Skin of body (tissue), 2 donors: ENCODE data around the gene APRT. TPM values are rescaled to one million over a fixed set of nuclear protein-coding genes. Genes with fewer than 3 reads are reported as not detected.
"Not testable (repeated sequence)": the region's sequence is repeated elsewhere in the genome, so short reads cannot be mapped to it uniquely, and the experiment has no call there.

Experiments used
- DNase-seq: peaks from one replicate; lab custom pipeline; 2025; lab: John Stamatoyannopoulos, UW
- total RNA-seq: library from RNA; depleted of rRNA; stranded (reverse); fragments of >200 nt; gene quantifications from one replicate; pipeline ENCODE4 v1.2.3, GENCODE V29; 2014

APRT gene
- total RNA-seq, 1 donor from 2014 or later: 31.4 TPM

DNA sequence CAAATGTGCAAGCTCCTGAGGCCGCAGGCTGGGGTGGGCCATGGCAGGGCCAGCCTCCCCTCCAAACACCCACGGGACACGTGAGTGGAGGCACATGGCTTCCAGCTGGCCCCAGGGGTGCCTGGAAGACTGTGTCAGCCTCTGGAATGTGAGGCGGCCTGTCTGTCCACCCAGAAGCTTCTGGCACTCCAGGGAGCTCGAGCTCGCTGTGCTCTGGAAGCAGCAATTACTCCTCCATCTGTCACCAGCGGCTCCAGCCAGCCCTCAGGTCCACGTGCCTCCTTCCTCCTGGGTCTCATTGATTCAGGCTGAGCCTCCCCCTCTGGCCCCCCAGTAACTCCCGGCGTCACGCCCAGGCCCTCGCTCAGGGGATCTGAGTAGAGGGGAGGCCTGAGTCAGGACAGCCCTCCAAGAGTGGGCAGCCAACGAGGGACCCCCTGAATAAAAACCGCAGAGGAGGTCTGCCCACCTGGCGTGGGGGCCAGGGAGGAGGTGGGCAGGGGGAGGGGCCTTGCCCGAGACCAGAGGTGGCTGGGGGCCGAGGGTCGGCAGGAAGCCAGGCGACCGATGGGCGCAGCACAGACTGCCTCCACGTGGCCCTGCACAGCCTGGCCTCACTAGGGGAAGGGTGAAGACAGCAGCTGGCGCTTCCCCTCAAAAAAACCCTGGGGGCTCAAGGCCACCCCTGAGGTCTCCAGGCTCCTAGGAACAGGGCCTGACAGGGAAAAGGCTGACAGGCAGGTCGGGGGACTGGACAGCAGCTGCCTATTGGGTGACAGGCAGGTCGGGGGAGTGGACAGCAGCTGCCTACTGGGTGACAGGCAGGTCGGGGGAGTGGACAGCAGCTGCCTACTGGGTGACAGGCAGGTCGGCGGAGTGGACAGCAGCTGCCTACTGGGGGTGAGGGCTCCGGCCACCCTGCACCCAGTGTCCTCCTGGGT, 38.6 kb downstream of the APRT start:
- peak; percentile 51 for DNase-seq

DNA sequence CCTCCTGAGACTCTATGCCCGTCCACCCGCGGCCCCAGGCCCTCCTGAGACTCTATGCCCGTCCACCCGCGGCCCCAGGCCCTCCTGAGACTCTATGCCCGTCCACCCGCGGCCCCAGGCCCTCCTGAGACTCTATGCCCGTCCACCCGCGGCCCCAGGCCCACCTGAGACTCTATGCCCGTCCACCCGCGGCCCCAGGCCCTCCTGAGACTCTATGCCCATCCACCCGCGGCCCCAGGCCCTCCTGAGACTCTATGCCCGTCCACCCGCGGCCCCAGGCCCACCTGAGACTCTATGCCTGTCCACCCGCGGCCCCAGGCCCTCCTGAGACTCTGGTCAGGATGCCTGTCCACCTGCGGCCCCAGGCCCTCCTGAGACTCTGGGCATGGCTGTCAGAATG, 39.9 kb downstream of the APRT start:
- DNase-seq: not testable (repeated sequence)

DNA sequence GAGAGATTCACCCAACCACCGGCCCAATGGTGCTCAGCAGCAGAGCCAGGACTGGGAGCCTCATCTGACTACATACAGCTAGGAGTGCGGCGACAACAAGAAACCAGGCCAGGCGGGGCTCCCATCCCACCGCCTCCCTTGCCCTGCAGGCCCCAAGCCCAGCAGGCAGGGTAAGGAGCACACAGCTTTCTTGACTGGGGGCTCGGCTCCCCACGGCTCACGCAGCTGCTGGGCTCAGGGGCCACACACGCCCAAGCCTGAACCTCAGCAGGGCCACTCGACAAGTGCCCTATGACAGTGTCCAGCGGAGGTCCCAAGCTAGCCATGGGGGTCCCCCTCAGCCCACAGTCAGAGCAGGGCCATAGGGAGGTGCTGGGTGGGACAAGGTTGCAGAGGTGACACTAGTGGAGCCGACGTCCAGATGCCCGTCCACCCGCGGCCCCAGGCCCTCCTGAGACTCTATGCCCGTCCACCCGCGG, 40.4 kb downstream of the APRT start:
- DNase-seq: no peak

DNA sequence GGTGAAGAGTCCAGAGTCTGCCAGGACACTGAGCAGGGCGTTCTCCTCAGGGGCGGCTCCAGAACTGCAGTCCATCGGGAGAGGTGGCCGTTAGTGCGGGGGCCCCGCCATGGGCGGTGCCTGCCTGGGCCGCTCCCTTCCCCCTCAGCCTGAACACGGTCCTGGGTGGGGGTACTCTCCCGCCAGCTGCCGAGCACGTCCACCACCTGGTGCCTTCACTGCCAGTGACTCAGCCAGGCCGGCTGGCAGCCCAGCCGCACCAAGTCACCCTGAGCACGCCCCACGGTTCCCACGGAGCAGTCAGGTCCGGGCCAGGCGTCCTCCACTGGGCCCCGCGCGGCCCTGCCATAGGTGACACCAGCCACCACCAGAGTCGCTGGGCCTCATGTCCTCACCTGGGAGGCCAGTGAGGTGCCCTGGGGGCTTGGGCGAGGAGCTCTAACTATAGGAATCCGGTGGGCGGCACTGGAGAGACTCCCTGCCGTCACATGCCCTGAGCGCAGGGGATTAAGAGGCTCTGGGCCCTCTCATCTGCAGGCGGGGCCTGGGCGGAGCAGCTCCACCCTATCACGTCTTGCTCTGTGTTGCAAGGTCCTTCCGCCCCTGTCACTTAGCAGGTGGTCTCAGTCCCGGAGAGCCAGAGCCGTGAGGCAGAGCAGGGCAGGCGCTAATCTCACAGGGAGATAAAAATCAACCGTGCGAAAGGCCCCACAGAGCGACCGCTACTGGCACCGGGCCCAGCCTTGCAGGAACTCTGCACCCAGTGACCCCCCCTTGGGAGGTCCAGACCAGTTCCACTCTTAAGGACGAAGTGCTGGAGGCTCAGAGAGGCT, 41.1 kb downstream of the APRT start:
- DNase-seq: peak; percentile 43

DNA sequence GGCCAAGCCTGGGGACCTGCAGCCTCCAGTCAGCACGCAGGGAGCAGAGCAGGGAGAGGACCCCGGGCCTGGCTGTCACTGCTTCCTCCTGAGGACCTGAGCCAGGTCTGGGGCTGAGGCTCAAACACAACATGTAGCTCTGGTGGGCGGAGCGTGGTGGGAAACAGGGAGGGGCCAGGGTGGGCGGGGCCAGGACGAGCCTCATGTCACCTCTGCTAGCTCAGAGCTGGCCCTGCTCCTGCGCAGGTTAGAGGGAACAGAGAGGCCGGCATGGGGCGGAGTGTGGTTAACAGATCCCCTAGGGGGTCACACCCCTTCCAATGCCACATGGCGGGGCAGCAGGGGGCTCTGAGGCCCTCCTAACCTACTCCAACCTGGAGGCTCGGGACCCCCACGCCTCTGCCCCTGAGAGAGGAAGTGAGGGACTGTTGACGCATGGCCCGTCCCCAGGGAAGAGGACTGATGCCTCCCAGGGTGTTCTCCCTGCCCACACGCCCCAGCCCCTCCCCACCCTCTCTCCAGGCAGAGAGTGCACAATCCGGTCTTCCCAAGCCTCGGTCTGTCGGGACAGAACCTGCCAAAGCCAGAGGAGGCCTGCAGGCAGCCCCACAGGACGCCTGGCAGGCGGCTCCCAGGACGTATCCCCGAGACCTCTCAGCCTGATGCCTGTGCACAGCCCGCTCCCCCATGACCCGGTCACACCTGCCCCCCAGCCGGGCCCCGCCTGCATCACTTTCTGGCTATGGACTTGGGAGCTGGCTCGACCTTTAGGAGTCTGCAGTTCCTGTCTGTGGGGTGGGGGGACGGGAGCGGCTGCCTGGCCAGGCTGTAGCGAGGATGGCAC, 41.9 kb downstream of the APRT start:
- no peak for DNase-seq

DNA sequence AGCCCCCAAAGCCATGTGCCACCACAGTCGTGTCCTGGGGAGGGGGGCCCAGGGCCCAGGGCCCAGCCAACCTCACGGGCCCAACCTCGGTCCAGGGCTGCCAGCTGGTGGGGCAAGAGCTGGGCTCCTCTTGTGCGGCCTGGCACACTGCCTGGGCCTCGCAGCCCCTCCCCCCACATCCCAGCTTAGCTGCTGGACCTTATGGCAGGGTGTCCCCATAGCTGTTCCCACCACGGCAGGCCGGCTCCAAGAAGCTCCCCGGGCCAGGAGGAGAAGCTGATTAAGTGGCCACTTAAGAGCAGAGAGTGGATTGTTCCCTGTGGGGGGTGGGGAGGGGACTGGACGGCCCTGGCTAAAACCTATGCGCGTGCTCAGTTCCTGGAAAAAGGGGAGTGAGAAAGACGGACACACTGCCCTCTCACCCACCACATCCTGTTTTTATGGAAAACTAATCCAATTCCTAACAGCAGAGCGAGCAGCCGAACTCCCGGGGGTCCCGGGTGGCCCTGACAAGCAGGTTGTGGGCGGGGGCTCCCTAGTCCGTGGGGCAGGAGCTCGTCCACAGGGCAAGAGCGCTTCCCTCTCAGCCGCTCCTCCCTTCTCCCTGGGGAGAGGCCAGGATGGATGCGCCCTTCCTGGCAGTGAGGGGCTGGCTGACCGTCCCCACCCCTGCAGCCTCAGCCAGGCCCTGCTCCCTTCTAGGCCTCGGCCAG, 43.5 kb downstream of the APRT start:
- DNase-seq: no peak

DNA sequence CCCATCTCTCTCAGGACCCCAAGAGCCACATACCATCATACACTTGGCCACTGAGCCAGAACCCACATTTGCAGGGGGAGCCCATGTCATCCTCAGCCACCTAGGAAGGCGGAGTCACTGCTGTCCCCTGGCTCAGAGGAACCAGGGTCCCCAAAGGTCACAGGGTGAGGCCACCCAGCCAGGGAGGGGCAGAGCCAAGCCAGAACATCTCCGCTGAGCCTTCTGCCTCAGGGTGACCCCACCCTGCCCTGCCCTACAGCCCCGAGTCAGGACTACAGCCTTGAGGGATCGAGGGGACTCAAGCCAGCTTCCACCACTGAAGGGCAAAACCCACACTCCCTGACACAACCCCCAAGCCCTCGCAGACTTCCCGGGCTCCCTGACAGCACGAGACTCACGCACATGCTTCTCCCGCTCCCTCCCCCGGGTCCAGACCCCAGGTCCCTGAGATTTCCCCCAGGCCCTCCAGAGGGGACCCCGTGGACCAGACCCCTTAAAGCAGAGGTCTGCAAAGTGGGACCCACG, 44.1 kb downstream of the APRT start:
- DNase-seq: no peak

DNA sequence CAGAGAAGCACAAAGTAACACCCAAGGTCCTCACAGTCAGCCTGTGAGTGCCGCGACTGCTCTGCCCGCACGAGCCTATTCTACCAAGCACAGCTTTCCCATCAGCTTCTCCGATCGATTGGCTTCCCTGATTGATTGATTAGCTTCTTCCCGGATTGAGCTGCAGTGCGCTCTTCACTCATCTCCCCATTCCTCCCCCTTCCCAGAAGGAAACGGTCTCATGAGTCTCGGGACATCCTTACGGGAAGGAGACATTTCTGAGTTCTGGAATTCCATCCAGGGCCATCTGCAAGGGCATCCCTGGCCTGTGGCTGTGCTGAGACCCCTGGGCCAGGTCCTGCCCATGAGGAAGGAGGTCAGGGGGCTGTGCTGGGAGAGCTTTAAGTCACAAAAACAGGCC, 44.8 kb downstream of the APRT start:
- DNase-seq: no peak

DNA sequence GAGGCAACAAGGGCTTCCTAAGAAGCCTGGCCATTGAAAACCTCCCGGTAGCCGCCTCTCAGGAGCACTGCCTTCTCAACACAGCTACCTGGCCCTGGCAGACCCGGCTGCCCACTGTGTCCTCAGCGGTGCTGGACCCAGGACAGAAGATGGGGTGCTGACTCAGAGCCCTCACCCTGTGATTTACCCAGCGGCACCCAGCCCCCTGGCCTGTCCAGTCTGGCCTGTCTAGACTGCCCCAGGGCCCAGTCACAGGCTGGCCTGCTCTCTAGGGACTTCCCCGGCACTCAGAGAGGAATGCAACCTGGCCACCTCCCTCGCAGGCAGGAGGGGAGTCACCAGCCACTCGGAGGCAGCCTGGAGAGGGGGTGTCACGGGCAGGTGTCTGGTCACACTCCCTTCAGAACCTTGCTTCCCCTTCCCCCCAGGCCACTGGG, 46.8 kb downstream of the APRT start:
- no peak for DNase-seq

DNA sequence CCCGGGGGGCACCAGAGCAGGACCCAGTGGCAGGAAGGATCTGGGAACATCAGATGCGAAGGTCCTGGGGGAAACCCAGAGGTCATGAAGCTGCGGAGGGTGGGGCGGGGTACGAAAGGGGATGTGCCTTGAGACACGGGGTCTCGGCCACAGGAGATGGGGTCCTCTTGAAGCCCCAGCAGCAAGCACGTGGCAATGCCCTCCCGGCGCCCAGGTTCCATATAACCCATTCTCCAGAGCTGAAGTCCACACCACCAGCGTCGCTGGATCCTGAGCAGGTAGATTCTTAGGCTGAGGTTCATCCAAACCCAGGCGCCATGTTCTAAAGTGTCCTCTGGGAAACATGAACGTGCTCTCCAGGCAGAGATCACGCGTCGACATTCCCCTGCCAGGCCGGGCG, 47.6 kb downstream of the APRT start:
- no peak for DNase-seq

DNA sequence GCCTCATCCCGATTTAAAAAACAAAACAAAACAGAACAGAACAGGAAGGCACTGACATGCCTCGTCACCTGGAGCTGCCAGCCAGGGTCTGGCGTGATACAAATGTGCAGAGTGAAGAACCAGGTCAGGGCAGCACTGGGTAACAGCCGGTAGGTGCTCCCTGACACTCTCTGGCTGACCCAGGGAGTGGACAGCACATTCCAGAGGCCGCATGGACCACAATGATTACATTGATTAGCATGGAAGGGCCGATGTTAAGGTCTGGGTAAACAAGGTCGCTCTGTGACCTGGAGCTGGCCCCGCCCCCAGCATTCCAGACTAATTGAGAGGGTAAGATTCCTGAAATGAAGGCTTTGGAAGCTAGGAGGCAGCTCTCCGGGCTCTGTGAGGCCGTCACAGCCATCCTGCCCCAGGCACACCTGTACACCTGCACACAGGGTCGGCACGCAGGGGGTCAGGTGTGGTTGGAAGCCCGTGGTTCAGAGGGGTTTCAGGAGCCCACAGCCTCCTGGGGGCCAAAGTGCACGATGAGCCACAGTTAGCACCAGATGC, 48.1 kb downstream of the APRT start:
- DNase-seq: no peak

DNA sequence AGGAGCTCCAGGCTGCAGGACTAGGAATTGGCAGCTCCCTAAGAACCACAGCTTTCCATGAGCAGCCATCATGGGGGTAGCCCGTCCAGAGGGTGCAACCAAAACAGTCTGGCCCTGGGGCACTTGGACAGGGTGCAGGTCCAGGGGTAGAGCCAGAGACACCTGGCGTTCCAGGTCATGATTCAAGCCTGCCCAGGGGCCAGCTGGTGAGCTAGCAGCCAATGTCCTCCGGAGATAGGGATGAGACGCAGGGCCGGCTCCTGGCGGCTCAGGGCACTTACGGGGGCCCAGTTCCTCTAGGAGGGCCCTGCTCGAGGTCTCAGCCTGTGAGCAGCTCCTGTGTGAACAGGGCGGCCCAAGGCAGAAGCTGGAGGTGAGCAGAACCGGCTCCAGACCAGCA, 48.8 kb downstream of the APRT start:
- no peak for DNase-seq

DNA sequence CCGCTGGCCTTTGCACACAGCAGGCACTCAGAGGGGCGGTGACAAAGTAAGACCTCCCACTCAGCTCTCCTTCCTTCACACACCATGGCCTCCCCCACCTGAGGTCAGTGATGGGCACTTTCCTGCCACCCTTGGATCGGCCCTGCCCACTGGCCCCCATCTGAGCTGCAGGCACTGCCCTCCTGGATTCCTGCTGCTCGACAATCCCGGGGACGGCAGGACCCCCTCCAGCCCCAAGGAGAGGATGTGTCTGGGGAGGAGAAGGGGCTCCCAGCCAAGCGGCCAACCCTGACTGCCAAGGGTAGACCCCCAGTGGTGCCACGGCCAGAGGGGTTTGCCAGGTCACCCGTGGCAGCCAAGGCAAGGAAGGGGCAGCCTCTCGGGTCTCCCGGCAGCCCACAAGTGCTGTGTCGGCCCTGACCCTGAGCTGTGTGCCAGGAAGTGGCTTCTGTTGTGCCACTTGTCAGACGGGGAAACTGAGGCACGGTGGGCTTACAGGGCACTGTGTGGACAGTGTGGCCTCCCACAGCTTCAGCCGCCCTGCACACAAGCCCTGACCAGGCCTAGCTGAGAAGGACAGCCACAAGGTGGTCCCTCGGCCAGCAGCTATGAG, 49.4 kb downstream of the APRT start:
- DNase-seq: no peak

DNA sequence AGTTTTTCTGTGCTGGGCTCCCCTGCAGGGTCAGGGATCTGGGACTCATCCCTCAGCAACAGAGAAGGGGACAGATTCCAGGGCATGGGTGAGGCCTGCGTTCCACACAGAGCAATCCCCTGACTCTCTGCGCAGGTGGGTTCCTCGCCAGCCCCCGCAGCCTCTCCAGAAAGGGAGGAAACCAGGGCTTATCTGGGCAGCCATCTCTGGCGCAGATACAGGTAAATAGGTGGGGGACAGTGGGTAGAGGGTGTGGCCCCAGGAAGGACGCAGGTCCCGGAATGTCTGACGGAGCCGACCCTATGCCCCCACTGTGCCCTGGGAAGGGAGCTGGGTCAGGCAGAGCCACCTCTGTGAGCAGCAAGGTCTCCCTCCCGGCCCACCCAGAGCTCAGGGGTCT, 49.9 kb downstream of the APRT start:
- no peak for DNase-seq

DNA sequence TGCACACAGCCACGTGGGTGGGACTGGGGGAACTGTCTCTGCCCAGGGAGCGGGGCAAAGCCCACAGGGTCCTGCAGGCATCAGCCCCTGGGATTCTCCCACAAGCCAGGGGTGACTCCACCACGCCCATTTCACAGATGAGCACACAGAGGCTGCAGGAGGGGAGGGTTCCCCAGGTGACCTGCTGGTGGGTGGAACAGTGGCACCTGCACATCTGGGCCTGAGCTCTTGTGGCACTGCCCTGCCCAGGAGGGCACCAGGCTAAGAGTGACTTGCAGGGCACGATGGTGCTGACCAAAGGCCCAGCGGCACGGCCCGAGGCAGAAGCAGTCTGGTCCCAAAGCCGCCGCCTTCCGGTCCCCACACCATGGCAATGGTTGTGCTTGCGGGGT, 50.6 kb downstream of the APRT start:
- no peak for DNase-seq

DNA sequence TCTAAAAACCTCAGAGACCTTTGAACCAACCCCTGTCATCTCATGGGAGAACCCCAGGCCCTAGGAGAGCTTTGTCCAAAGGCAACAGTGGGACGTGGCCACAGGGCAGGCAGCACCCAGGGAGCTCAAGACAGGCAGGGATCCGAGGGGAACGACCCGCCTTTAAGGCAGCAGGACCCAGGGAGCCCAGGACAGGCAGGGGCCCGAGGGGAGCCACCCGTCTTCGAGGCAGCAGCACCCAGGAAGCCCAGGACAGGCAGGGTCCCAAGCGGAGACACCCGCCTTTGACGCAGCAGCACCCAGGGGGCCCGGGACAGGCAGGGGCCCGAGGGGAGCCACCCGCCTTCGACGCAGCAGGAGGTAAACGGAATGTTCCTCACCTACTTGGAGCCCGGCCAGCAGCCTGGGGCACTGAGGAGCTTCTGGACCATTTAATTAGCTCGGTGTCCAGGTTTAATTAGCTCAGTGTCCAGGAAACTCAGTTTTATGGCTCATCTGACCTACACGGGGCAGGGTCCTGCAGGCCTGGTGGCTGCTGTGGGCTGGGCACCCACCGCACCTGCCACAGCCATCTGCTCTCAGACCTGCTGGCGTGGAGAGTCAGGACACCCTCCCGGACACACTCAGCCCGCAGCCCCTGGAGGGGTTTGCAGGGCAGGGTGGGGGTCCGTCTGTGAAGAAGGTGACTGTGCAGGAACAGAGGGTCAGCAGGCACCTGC, 51.1 kb downstream of the APRT start:
- no peak for DNase-seq

DNA sequence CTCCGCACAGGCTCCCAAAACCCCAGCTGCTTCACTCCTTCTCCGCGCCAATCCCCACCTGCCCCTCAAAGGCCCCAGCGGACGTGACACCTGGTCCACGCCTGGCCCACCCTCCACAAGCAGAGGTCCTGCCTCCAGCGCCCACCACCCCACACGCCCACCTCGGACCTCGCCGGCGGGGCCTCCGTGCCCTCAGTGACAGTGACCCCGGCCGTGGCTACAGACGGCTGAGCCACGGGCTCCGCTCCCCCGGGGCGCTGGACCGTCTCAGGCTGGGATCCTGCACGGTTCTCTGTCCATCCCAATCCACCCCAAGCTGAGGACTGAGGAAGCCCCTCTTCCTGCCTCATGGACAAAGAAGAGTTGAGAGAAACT, 51.8 kb downstream of the APRT start:
- no peak for DNase-seq
